SK-N-SH (cell line): Measurements from ENCODE around the gene ADK. TPM values are rescaled to one million over a fixed set of nuclear protein-coding genes. Genes with fewer than 3 reads are reported as not detected.
A peak's percentile ranks its signal among the peaks of the same experiment; 100 is the strongest.

ENCODE experiments used
- CTCF ChIA-PET: fragments of 300-600, 350-600 bp; formaldehyde crosslinking; extraction: SDS; loops from one replicate; lab custom pipeline; 2021; lab: Yijun Ruan, JAX
- POLR2A ChIA-PET: fragments of 350-600 bp; sonication (Branson Sonifier 250); formaldehyde crosslinking; extraction: SDS; loops from one replicate; lab custom pipeline; 2020; ENCODE audit warnings: antibody characterized with exemption, inconsistent platforms; lab: Yijun Ruan, JAX
- DNase-seq: peaks from one replicate; pipeline ENCODE4 v3.0.0; 2012
- H2AFZ ChIP-seq: fragments of 200-600 bp; sonication (generic); 2 replicates; pipeline ENCODE4 v1.8.1; 2016; ENCODE audit warnings: antibody characterized with exemption, mild to moderate bottlenecking, low read depth
- H3F3A ChIP-seq: fragments of 200-600 bp; sonication (generic); replicated peaks from 2 replicates; pipeline ENCODE3; 2016; ENCODE audit warnings: antibody characterized with exemption, mild to moderate bottlenecking; ENCODE audit not compliant: insufficient read depth
- H3K27ac ChIP-seq, 2 experiments: fragments of 200-500 bp in 1 of 2; fragments of 200-600 bp in 1 of 2; sonication (Bioruptor generic) in 1 of 2; sonication (generic), shearing (Covaris generic) in 1 of 2; 2 replicates each; pipeline versions ENCODE4 v1.5.1 to v1.6.1; 2014 to 2016; ENCODE audit warnings: low read depth in 2 of 2, inconsistent platforms in 1 of 2, low read length in 1 of 2, mild to moderate bottlenecking in 1 of 2, mixed read lengths in 1 of 2
- H3K27me3 ChIP-seq: fragments of 200-600 bp; sonication (generic), shearing (Covaris generic); 2 replicates; pipeline ENCODE4 v1.6.1; 2016; ENCODE audit warnings: mixed run types; ENCODE audit not compliant: insufficient read depth
- H3K36me3 ChIP-seq, 2 experiments: fragments of 200-500 bp in 1 of 2; fragments of 200-600 bp in 1 of 2; sonication (Bioruptor generic) in 1 of 2; sonication (generic) in 1 of 2; replicated peaks in 1 of 2; 2 replicates each; pipeline versions ENCODE3 to v1.5.1; 2014 to 2016; ENCODE audit warnings: low read length in 1 of 2, mild to moderate bottlenecking in 1 of 2; ENCODE audit not compliant: insufficient read depth in 2 of 2, control insufficient read depth in 1 of 2
- H3K4me1 ChIP-seq, 2 experiments: fragments of 200-500 bp in 1 of 2; fragments of 200-600 bp in 1 of 2; sonication (Bioruptor generic) in 1 of 2; sonication (generic), shearing (Covaris generic) in 1 of 2; 2 replicates each; pipeline versions ENCODE4 v1.5.1 to v1.6.1; 2014 to 2016; ENCODE audit warnings: low read depth in 1 of 2, low read length in 1 of 2, mixed run types in 1 of 2; ENCODE audit not compliant: insufficient read depth in 2 of 2, control insufficient read depth in 1 of 2
- H3K4me2 ChIP-seq: fragments of 200-600 bp; sonication (generic), shearing (Covaris generic); 2 replicates; pipeline ENCODE4 v1.6.1; 2017; ENCODE audit warnings: mixed run types
- H3K4me3 ChIP-seq, 2 experiments: fragments of 200-500 bp in 1 of 2; fragments of 200-600 bp in 1 of 2; sonication (Bioruptor generic) in 1 of 2; sonication (generic), shearing (Covaris generic) in 1 of 2; 2 replicates each; pipeline versions ENCODE4 v1.5.1 to v1.8.1; 2014 to 2016; ENCODE audit warnings: low read depth in 2 of 2, inconsistent platforms in 1 of 2, low read length in 1 of 2, mild to moderate bottlenecking in 1 of 2, mixed read lengths in 1 of 2, moderate library complexity in 1 of 2
- H3K79me2 ChIP-seq: fragments of 200-600 bp; sonication (generic); 2 replicates; pipeline ENCODE4 v1.8.1; 2017; ENCODE audit warnings: mild to moderate bottlenecking; ENCODE audit not compliant: insufficient read depth
- H3K9ac ChIP-seq: fragments of 200-600 bp; sonication (generic); 2 replicates; pipeline ENCODE4 v1.6.1; 2017; ENCODE audit warnings: mixed run types
- H3K9me2 ChIP-seq: fragments of 200-600 bp; sonication (generic); 2 replicates; pipeline ENCODE4 v1.6.1; 2017; ENCODE audit warnings: mixed run types
- H3K9me3 ChIP-seq: fragments of 200-600 bp; sonication (generic); 2 replicates; pipeline ENCODE4 v1.6.1; 2017; ENCODE audit warnings: mixed run types, mild to moderate bottlenecking, moderate library complexity
- H4K20me1 ChIP-seq: fragments of 200-600 bp; sonication (generic); 2 replicates; pipeline ENCODE4 v1.6.1; 2017; ENCODE audit warnings: mild to moderate bottlenecking, mixed run types; ENCODE audit not compliant: insufficient read depth
- ELF1 ChIP-seq: IDR thresholded peaks from 2 replicates; pipeline ENCODE4 v1.4.0; 2012
- EP300 ChIP-seq, 2 experiments: IDR thresholded peaks; 2 replicates each; pipeline versions ENCODE4 v1.4.0 to v1.6.1; 2012; ENCODE audit warnings: borderline replicate concordance in 1 of 2, low read depth in 1 of 2, low read length in 1 of 2
- EZH2phosphoT487 ChIP-seq: fragments of 200-600 bp; sonication (generic); IDR thresholded peaks from 2 replicates; pipeline ENCODE4 v1.6.1; 2017; ENCODE audit warnings: low read depth, mixed run types, mild to moderate bottlenecking, antibody characterized with exemption, moderate library complexity, borderline replicate concordance
- FOXJ3 ChIP-seq: sonication (generic); formaldehyde crosslinking; IDR thresholded peaks from 2 replicates; pipeline ENCODE4 v1.5.1; 2020; ENCODE audit warnings: mild to moderate bottlenecking, missing genetic modification reagents
- FOXM1 ChIP-seq: IDR thresholded peaks from 2 replicates; pipeline ENCODE4 v1.4.0; 2012; ENCODE audit warnings: low read depth, mild to moderate bottlenecking
- GABPA ChIP-seq: IDR thresholded peaks from 2 replicates; pipeline ENCODE4 v1.4.0; 2012; ENCODE audit warnings: low read depth, mild to moderate bottlenecking
- GATA2 ChIP-seq: sonication (generic); formaldehyde crosslinking; IDR thresholded peaks from 2 replicates; pipeline ENCODE4 v1.5.0; 2020; ENCODE audit warnings: mild to moderate bottlenecking, missing genetic modification reagents
- JUND ChIP-seq: IDR thresholded peaks from 2 replicates; pipeline ENCODE4 v1.4.0; 2012
- MAX ChIP-seq: IDR thresholded peaks from 2 replicates; pipeline ENCODE4 v1.4.0; 2012; ENCODE audit warnings: low read depth
- MEF2A ChIP-seq: IDR thresholded peaks from 2 replicates; pipeline ENCODE4 v1.4.0; 2012; ENCODE audit warnings: low read depth, borderline replicate concordance
- NFIC ChIP-seq: IDR thresholded peaks from 2 replicates; pipeline ENCODE4 v1.4.0; 2012; ENCODE audit warnings: borderline replicate concordance
- NRF1 ChIP-seq: IDR thresholded peaks from 2 replicates; pipeline ENCODE4 v1.6.1; 2012; ENCODE audit warnings: low read depth, mild to moderate bottlenecking, low read length
- PBX3 ChIP-seq: IDR thresholded peaks from 2 replicates; pipeline ENCODE4; 2012
- POLR2AphosphoS5 ChIP-seq: IDR thresholded peaks from 2 replicates; pipeline ENCODE4 v1.6.1; 2012; ENCODE audit warnings: low read depth, low read length
- RCOR1 ChIP-seq: fragments of 150-350 bp; IDR thresholded peaks from 2 replicates; pipeline ENCODE4 v1.6.1; 2017; ENCODE audit warnings: antibody characterized with exemption, low read length
- RFX5 ChIP-seq: IDR thresholded peaks from 2 replicates; pipeline ENCODE4 v1.6.1; 2012; ENCODE audit warnings: mild to moderate bottlenecking, improper control_type of control experiment, low read length
- RXRA ChIP-seq: IDR thresholded peaks from 2 replicates; pipeline ENCODE4 v1.4.0; 2012; ENCODE audit warnings: low read depth, mild to moderate bottlenecking, borderline replicate concordance
- SIN3A ChIP-seq: IDR thresholded peaks from 2 replicates; pipeline ENCODE4 v1.6.1; 2012; ENCODE audit warnings: low read depth, mild to moderate bottlenecking, low read length, moderate library complexity, borderline replicate concordance
- TCF12 ChIP-seq: IDR thresholded peaks from 2 replicates; pipeline ENCODE4 v1.4.0; 2012
- USF1 ChIP-seq: IDR thresholded peaks from 2 replicates; pipeline ENCODE4 v1.4.0; 2012; ENCODE audit warnings: low read depth, borderline replicate concordance
- USF2 ChIP-seq: fragments of 150-350 bp; IDR thresholded peaks from 2 replicates; pipeline ENCODE4 v1.6.1; 2017; ENCODE audit warnings: antibody characterized with exemption, low read length, low read depth, borderline replicate concordance
- ZBTB33 ChIP-seq: IDR thresholded peaks from 2 replicates; pipeline ENCODE4 v1.4.0; 2012; ENCODE audit warnings: low read depth, borderline replicate concordance
- WGBS: methylation state at CpG from one replicate; pipeline ENCODE4 v1.1.6; 2017; ENCODE audit warnings: low lambda C conversion rate; 5-methylcytosine and 5-hydroxymethylcytosine counted together
- polyA plus RNA-seq, 3 experiments: library from polyadenylated mRNA; depleted of rRNA; stranded (reverse); fragments of >200 nt; gene quantifications; 2 replicates each; pipeline ENCODE4 v1.2.3, GENCODE V29; 2012

The ADK gene
- polyA plus RNA-seq, 1 of the 3 experiments (the other 2 are of a cell fraction), result 25.1 TPM

GRCh38 chr10:74544106-74544505, 393.1 kb downstream of the ADK start:
- Histone ChIP-seq H3K9me2 (no peaks in the 10 kb centered on the region), H3K4me2 (peak overlapping the region; percentile 17; the same call in 1 of the 2 replicates)
- CTCF ChIA-PET, result no interaction called here

GRCh38 chr10:74548676-74549075, 397.7 kb downstream of the ADK start:
- Histone ChIP-seq H3K79me2 (no peaks in the 10 kb centered on the region), H3K9me3 (no peaks in the 10 kb centered on the region), H3K9ac (no peak overlapping the region), H3K27me3 (no peaks in the 10 kb centered on the region), H3K4me3 (no peak overlapping the region), H4K20me1 (no peaks in the 10 kb centered on the region), H2AFZ (no peak overlapping the region), H3K36me3 (no peaks in the 10 kb centered on the region), H3F3A (peaks cover 4% of the 10 kb centered on the region), H3K4me1 (peaks cover 0 to 4% of the 10 kb centered on the region in 2 experiments; a peak in 1 of 4 replicates), H3K4me2 (no peak overlapping the region), H3K9me2 (no peaks in the 10 kb centered on the region), H3K27ac (no peak overlapping the region; a peak in 1 of 4 replicates)
- 74% methylated on average over 2 of the region's 2 CpGs for WGBS
- ChIA-PET POLR2A (no interaction called here), CTCF (no interaction called here)
- DNase-seq, result no peak
- TF ChIP-seq EP300 (IDR thresholded peaks at IDR 0.05; ENCODE audit: borderline replicate concordance in 1 of 2, low read depth in 1 of 2, low read length in 1 of 2), result no peak
- no peak for TF ChIP-seq EZH2phosphoT487
- no peak for TF ChIP-seq MEF2A
- no peak for TF ChIP-seq MAX
- TF ChIP-seq USF1, result no peak
- no peak for TF ChIP-seq FOXJ3 (CRISPR knock-in tag)
- no peak for TF ChIP-seq POLR2AphosphoS5
- no peak for TF ChIP-seq PBX3
- TF ChIP-seq USF2, result no peak
- TF ChIP-seq FOXM1, result no peak
- TF ChIP-seq ELF1, result no peak
- no peak for TF ChIP-seq TCF12
- TF ChIP-seq SIN3A, result no peak
- TF ChIP-seq GABPA, result no peak
- TF ChIP-seq RXRA, result no peak

More at GRCh38 chr10:74544106-74544505, 393.1 kb downstream of the ADK start:
- peaks cover 4% of the 10 kb centered on the region for H3F3A ChIP-seq
- no peak for DNase-seq
- WGBS, result 82% methylated on average over 2 of the region's 2 CpGs
- H3K9ac ChIP-seq, result no peak overlapping the region
- H3K36me3 ChIP-seq, result peaks cover 0 to 4% of the 10 kb centered on the region in 2 experiments
- H3K27me3 ChIP-seq, result no peaks in the 10 kb centered on the region
- no peaks in the 10 kb centered on the region for H3K79me2 ChIP-seq
- no peaks in the 10 kb centered on the region for H3K9me3 ChIP-seq
- no peak overlapping the region; a peak in 1 of 4 replicates for H3K4me3 ChIP-seq
- H3K27ac ChIP-seq, result peak overlapping the region in 1 of 2 experiments; percentile 34; a peak in 1 of 4 replicates
- POLR2A ChIA-PET, result no interaction called here
- 0 out of 2 replicates have a peak overlapping the region, but pooled peaks have one; percentile 7 for H2AFZ ChIP-seq
- TF ChIP-seq ZBTB33 (no peak), USF2 (no peak), NFIC (no peak), JUND (no peak), FOXJ3 (CRISPR knock-in tag) (no peak), GATA2 (CRISPR knock-in tag) (no peak), NRF1 (no peak), RCOR1 (no peak), RFX5 (no peak)
- TF ChIP-seq, all 33 proteins: peak for 0
- Histone ChIP-seq H4K20me1 (no peaks in the 10 kb centered on the region), H3K4me1 (peaks cover 0 to 4% of the 10 kb centered on the region in 2 experiments; a peak in 1 of 4 replicates)
